Measurements from ENCODE around the gene GHRL.

- TF ChIP-seq CTCF (IDR thresholded peaks at IDR 0.05) (peak; percentile 62; the same call in 1 of the 2 replicates), POLR2AphosphoS5 (IDR thresholded peaks at IDR 0.05; ENCODE audit: low read depth, low read length) (no peak), TCF7L2 (IDR thresholded peaks at IDR 0.05; ENCODE audit: low read depth, low read length) (no peak), REST (IDR thresholded peaks at IDR 0.05; ENCODE audit: insufficient read depth in 1 of 2, low read depth in 2 of 2, low read length in 1 of 2) (no peak)
Measured at GRCh38 chr3:10322352-10322710, 29.6 kb upstream of the GHRL start.

All from Panc1 (cell line).